Muscle of leg (tissue), 11 donors: ENCODE measurements around the gene ANXA2. TPM values are rescaled to one million over a fixed set of nuclear protein-coding genes. Genes with fewer than 3 reads are reported as not detected.

Experiments used
- DNase-seq: peaks from one replicate; pipeline ENCODE4 v3.0.0; 2013
- H3K27ac ChIP-seq: one replicate; pipeline ENCODE4 v1.5.1; 2013; ENCODE audit warnings: mild to moderate bottlenecking, low read length, control low read depth
- H3K27me3 ChIP-seq: one replicate; pipeline ENCODE4 v1.6.1; 2013; ENCODE audit warnings: low read length; ENCODE audit not compliant: control insufficient read depth, insufficient read depth
- H3K36me3 ChIP-seq: one replicate; pipeline ENCODE4 v1.6.1; 2013; ENCODE audit warnings: low read length; ENCODE audit not compliant: control insufficient read depth, insufficient read depth
- H3K4me1 ChIP-seq: one replicate; pipeline ENCODE4 v1.6.1; 2013; ENCODE audit warnings: low read length; ENCODE audit not compliant: control insufficient read depth, insufficient read depth
- H3K4me3 ChIP-seq: one replicate; pipeline ENCODE4 v1.5.1; 2013; ENCODE audit warnings: low read length, control low read depth
- H3K9me3 ChIP-seq: replicated peaks from 2 replicates; pipeline ENCODE4 v1.6.1; 2013; ENCODE audit warnings: low read depth, low read length; ENCODE audit not compliant: control insufficient read depth
- WGBS: methylation state at CpG from one replicate; pipeline ENCODE4 v1.1.5; 2013; ENCODE audit warnings: missing lambda C conversion rate; ENCODE audit not compliant: insufficient coverage; 5-methylcytosine and 5-hydroxymethylcytosine counted together
- polyA plus RNA-seq, 8 donors: library from polyadenylated mRNA; unstranded; fragments of 120-200 nt; gene quantifications; one replicate each; pipeline versions ENCODE4 v1.2.1 to v1.2.3, GENCODE V29; 2013; ENCODE audit warnings: inconsistent platforms in 1 of 8, low replicate concordance in 1 of 8; ENCODE audit not compliant: insufficient read length in 8 of 8, insufficient read depth in 1 of 8
- total RNA-seq: library from RNA; stranded (reverse); fragments of 120-200 nt; gene quantifications from one replicate; pipeline ENCODE4 v1.2.4, GENCODE V29; 2013

Gene ANXA2
- total and polyA plus RNA-seq, 9 donors: 410 to 789 (median 469) TPM

GRCh38 chr15:60318216-60318867 lies 79.4 kb downstream of the ANXA2 start:
- Histone ChIP-seq H3K9me3 (no peaks in the 10 kb centered on the region), H3K4me1 (no peaks in the 10 kb centered on the region), H3K4me3 (no peak overlapping the region), H3K27ac (no peak overlapping the region), H3K36me3 (no peaks in the 10 kb centered on the region), H3K27me3 (peaks cover 16% of the 10 kb centered on the region)
- 90% methylated on average over 2 of the region's 4 CpGs for WGBS
- no peak for DNase-seq

GRCh38 chr15:60316961-60317360 lies 80.8 kb downstream of the ANXA2 start:
- DNase-seq: no peak
- no peaks in the 10 kb centered on the region for H3K4me1 ChIP-seq

GRCh38 chr15:60315878-60316277 lies 81.9 kb downstream of the ANXA2 start:
- no peak overlapping the region for H3K27ac ChIP-seq
- H3K27me3 ChIP-seq: peaks cover 4% of the 10 kb centered on the region
- H3K4me3 ChIP-seq: no peak overlapping the region
- H3K36me3 ChIP-seq: no peaks in the 10 kb centered on the region
- no peaks in the 10 kb centered on the region for H3K9me3 ChIP-seq
- no CpG with 5 or more reads among the region's 4 CpGs for WGBS
- DNase-seq: no peak
- H3K4me1 ChIP-seq: no peaks in the 10 kb centered on the region

More at GRCh38 chr15:60316961-60317360, 80.8 kb downstream of the ANXA2 start:
- H3K36me3 ChIP-seq: no peaks in the 10 kb centered on the region
- H3K27ac ChIP-seq: no peak overlapping the region
- no peak overlapping the region for H3K4me3 ChIP-seq
- H3K9me3 ChIP-seq: no peaks in the 10 kb centered on the region
- H3K27me3 ChIP-seq: peaks cover 6% of the 10 kb centered on the region
- 59% methylated on average over 4 of the region's 4 CpGs for WGBS

GRCh38 chr15:60313906-60314305 lies 83.9 kb downstream of the ANXA2 start:
- no peak for DNase-seq
- Histone ChIP-seq H3K4me1 (no peaks in the 10 kb centered on the region), H3K4me3 (no peak overlapping the region), H3K36me3 (no peaks in the 10 kb centered on the region), H3K27ac (no peak overlapping the region), H3K27me3 (no peaks in the 10 kb centered on the region), H3K9me3 (no peaks in the 10 kb centered on the region)
- 71% methylated on average over 1 of the region's 4 CpGs for WGBS

GRCh38 chr15:60307034-60307433 lies 90.8 kb downstream of the ANXA2 start:
- H3K4me3 ChIP-seq: no peak overlapping the region
- H3K36me3 ChIP-seq: no peaks in the 10 kb centered on the region
- H3K4me1 ChIP-seq: no peaks in the 10 kb centered on the region
- no peaks in the 10 kb centered on the region for H3K9me3 ChIP-seq
- H3K27me3 ChIP-seq: no peaks in the 10 kb centered on the region
- no peak for DNase-seq
- 33% methylated on average over 1 of the region's 3 CpGs for WGBS
- H3K27ac ChIP-seq: no peak overlapping the region

GRCh38 chr15:60301024-60301423 lies 96.8 kb downstream of the ANXA2 start:
- no peaks in the 10 kb centered on the region for H3K4me1 ChIP-seq
- H3K9me3 ChIP-seq: no peaks in the 10 kb centered on the region
- no peak for DNase-seq
- no peak overlapping the region for H3K27ac ChIP-seq
- no CpG with 5 or more reads among the region's 1 CpG for WGBS
- no peaks in the 10 kb centered on the region for H3K27me3 ChIP-seq
- no peak overlapping the region for H3K4me3 ChIP-seq
- no peaks in the 10 kb centered on the region for H3K36me3 ChIP-seq

GRCh38 chr15:60299452-60300047 lies 98.2 kb downstream of the ANXA2 start:
- no peaks in the 10 kb centered on the region for H3K36me3 ChIP-seq
- DNase-seq: peak; percentile 25
- H3K4me1 ChIP-seq: no peaks in the 10 kb centered on the region
- H3K27me3 ChIP-seq: no peaks in the 10 kb centered on the region
- WGBS: 35% methylated on average over 15 of the region's 18 CpGs
- H3K27ac ChIP-seq: no peak overlapping the region
- H3K4me3 ChIP-seq: no peak overlapping the region
- H3K9me3 ChIP-seq: no peaks in the 10 kb centered on the region

Other genes with a start within 250 kb of the ANXA2 start
- gene ICE2, start 81.2 kb upstream of the ANXA2 start, total RNA-seq: 30.1 TPM
- gene ICE2, start 81.2 kb upstream of the ANXA2 start, polyA plus RNA-seq: 10 to 100 TPM; 29.3 to 40.3 (median 30.1) TPM